HG03457 (cell line): ENCODE measurements around the gene CHDH.

ENCODE experiments used
- ATAC-seq: cut with Tn5 transposase; IDR thresholded peaks from one replicate; pipeline ENCODE4 v1.9.1; 2021; ENCODE audit warnings: moderate number of reproducible peaks; ENCODE audit not compliant: unreplicated experiment

The CHDH gene

GRCh38 chr3:53792866-53793265 is 53.4 kb downstream of the CHDH start:
- ATAC-seq, result no peak

- no peak for ATAC-seq
These were observed 54.9 kb downstream of the CHDH start for GRCh38 chr3:53791317-53791716.

GRCh38 chr3:53790470-53790869 is 55.7 kb downstream of the CHDH start:
- ATAC-seq, result no peak

GRCh38 chr3:53789459-53789858 is 56.8 kb downstream of the CHDH start:
- no peak for ATAC-seq

- ATAC-seq, result no peak
These were observed 58.2 kb downstream of the CHDH start for GRCh38 chr3:53788038-53788437.

- no peak for ATAC-seq
These were observed 59.2 kb downstream of the CHDH start for GRCh38 chr3:53787016-53787415.

GRCh38 chr3:53780806-53781205 is 65.4 kb downstream of the CHDH start:
- no peak for ATAC-seq

GRCh38 chr3:53780171-53780570 is 66.0 kb downstream of the CHDH start:
- ATAC-seq, result no peak

GRCh38 chr3:53778153-53778552 is 68.1 kb downstream of the CHDH start:
- ATAC-seq, result no peak

- no peak for ATAC-seq
These were observed 68.8 kb downstream of the CHDH start for GRCh38 chr3:53777468-53777867.

GRCh38 chr3:53776494-53777101 is 69.6 kb downstream of the CHDH start:
- ATAC-seq, result no peak

- ATAC-seq, result no peak
These were observed 70.4 kb downstream of the CHDH start for GRCh38 chr3:53775834-53776251.

GRCh38 chr3:53775018-53775417 is 71.2 kb downstream of the CHDH start:
- ATAC-seq, result no peak

- no peak for ATAC-seq
These were observed 71.8 kb downstream of the CHDH start for GRCh38 chr3:53774414-53774813.

GRCh38 chr3:53773611-53774368 is 72.4 kb downstream of the CHDH start:
- peak; percentile 67 for ATAC-seq

GRCh38 chr3:53773021-53773436 is 73.2 kb downstream of the CHDH start:
- no peak for ATAC-seq

- ATAC-seq, result no peak
These were observed 73.7 kb downstream of the CHDH start for GRCh38 chr3:53772562-53772961.

- no peak for ATAC-seq
These were observed 77.5 kb downstream of the CHDH start for GRCh38 chr3:53768478-53769459.

GRCh38 chr3:53766706-53767105 is 79.5 kb downstream of the CHDH start:
- no peak for ATAC-seq

GRCh38 chr3:53765753-53766152 is 80.5 kb downstream of the CHDH start:
- no peak for ATAC-seq

- no peak for ATAC-seq
These were observed 82.0 kb downstream of the CHDH start for GRCh38 chr3:53764026-53764775.
